ENCODE measurements around the gene RNF26.

RNF26 gene

GRCh38 chr11:119337581-119338317 lies 3.4 kb downstream of the RNF26 start:
- no peak for DNase-seq

- peak; percentile 77 for DNase-seq
These were observed 4.1 kb downstream of the RNF26 start for GRCh38 chr11:119338318-119338890.

- DNase-seq, result no peak
These were observed 4.8 kb downstream of the RNF26 start for GRCh38 chr11:119338965-119339588.

GRCh38 chr11:119339589-119340334 lies 5.4 kb downstream of the RNF26 start:
- peak; percentile 63 for DNase-seq

GRCh38 chr11:119340335-119341221 lies 6.3 kb downstream of the RNF26 start, which contains the start of gene C1QTNF5:
Gene C1QTNF5, minus strand, starts transcription at chr11:119340883. Its CDS starts 486 bp downstream, at chr11:119340397.
- no peak for DNase-seq

- no peak for DNase-seq
These were observed 7.1 kb downstream of the RNF26 start for GRCh38 chr11:119341222-119342022.

- DNase-seq, result no peak
These were observed 7.6 kb downstream of the RNF26 start for GRCh38 chr11:119342023-119342300.

GRCh38 chr11:119342362-119343130 lies 8.2 kb downstream of the RNF26 start:
- no peak for DNase-seq

- DNase-seq, result no peak
These were observed 9.4 kb downstream of the RNF26 start for GRCh38 chr11:119343726-119344125.

- no peak for DNase-seq
These were observed 10.1 kb downstream of the RNF26 start for GRCh38 chr11:119344291-119345010.

GRCh38 chr11:119345685-119346084 lies 11.4 kb downstream of the RNF26 start:
- DNase-seq, result no peak

GRCh38 chr11:119346605-119347004 lies 12.3 kb downstream of the RNF26 start, which contains the start of gene MFRP:
Gene MFRP, minus strand, starts transcription at chr11:119346705. Its CDS starts 192 bp downstream, at chr11:119346513.
- no peak for DNase-seq

GRCh38 chr11:119347242-119347641 lies 12.9 kb downstream of the RNF26 start:
- DNase-seq, result no peak

GRCh38 chr11:119347940-119348605 lies 13.7 kb downstream of the RNF26 start:
- no peak for DNase-seq

GRCh38 chr11:119350302-119350701 lies 16.0 kb downstream of the RNF26 start:
- DNase-seq, result no peak

GRCh38 chr11:119351232-119351631 lies 16.9 kb downstream of the RNF26 start:
- no peak for DNase-seq

- DNase-seq, result no peak
These were observed 18.5 kb downstream of the RNF26 start for GRCh38 chr11:119352857-119353260.

- DNase-seq, result no peak
These were observed 20.9 kb downstream of the RNF26 start for GRCh38 chr11:119355091-119355843.

Data from stimulated activated CD4-positive, alpha-beta T cell treated with anti-CD3 and anti-CD28 coated beads, Interleukin-15, amount 100 ng/mL, for 24 hours (primary cell).